Upper lobe of left lung (tissue), 4 donors: ENCODE measurements around the gene ANKRD49.

Experiments used
- CTCF ChIP-seq, 6 experiments: fragments of 450-650 bp in 4 of 6; fragments of 200-600 bp in 2 of 6; sonication (generic) in 2 of 6; IDR thresholded peaks; one replicate each; pipeline ENCODE4 v1.5.1; 2016 to 2019; ENCODE audit warnings: antibody characterized with exemption in 6 of 6
- EP300 ChIP-seq, 4 donors: sonication (generic); formaldehyde crosslinking; IDR thresholded peaks; one replicate each; pipeline ENCODE4 v1.5.1; 2017; ENCODE audit warnings: antibody characterized with exemption in 4 of 4, control low read depth in 2 of 4
- POLR2A ChIP-seq, 4 donors: fragments of 450-650 bp; IDR thresholded peaks; one replicate each; pipeline ENCODE4 v1.5.1; 2016 to 2017; ENCODE audit warnings: antibody characterized with exemption in 4 of 4, mild to moderate bottlenecking in 2 of 4
- POLR2AphosphoS5 ChIP-seq, 2 donors: sonication (generic); formaldehyde crosslinking; IDR thresholded peaks; one replicate each; pipeline ENCODE4 v1.5.1; 2017; ENCODE audit warnings: antibody characterized with exemption in 2 of 2

- TF ChIP-seq POLR2AphosphoS5 (IDR thresholded peaks at IDR 0.05) (no peak), CTCF (IDR thresholded peaks at IDR 0.05) (no peak), POLR2A (IDR thresholded peaks at IDR 0.05) (no peak), EP300 (IDR thresholded peaks at IDR 0.05) (no peak)
Measured at GRCh38 chr11:94452988-94453387, 40.8 kb upstream of the ANKRD49 start.
